ENCODE measurements around the gene PDCD2L. TPM values are rescaled to one million over a fixed set of nuclear protein-coding genes. Genes with fewer than 3 reads are reported as not detected.
A peak's percentile ranks its signal among the peaks of the same experiment; 100 is the strongest.

Gene PDCD2L
- total and polyA plus RNA-seq, 2 of the 8 experiments (the other 6 are each of a cell fraction or from before 2014, with no cell fraction given), result 51.5 to 78.1 TPM

DNA sequence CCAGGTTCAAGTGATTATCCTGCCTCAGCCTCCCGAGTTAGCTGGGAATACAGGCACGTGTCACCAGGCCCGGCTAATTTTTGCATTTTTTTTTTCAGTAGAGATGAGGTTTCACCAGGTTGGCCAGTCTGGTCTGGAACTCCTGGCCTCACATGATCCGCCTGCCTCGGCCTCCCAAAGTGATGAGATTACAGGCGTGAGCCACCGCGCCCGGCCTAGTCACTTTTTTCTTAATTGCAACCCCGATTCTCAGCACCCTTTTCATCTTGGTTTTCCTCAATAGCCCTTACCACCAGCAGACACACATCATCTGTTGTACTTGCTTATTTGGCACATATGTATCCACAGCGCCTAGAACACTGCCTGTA is 39.8 kb upstream of the PDCD2L start:
- H2BK12ac ChIP-seq (ENCODE audit: low read depth, low read length), result no peak overlapping the region
- peaks cover 9% of the 10 kb centered on the region; the same call in 1 of the 2 replicates for H3K23me2 ChIP-seq (ENCODE audit: low read depth, low read length)
- peak overlapping the region; percentile 64 to 85 for H3K4me2 ChIP-seq (ENCODE audit: insufficient read depth in 1 of 2, low read depth in 2 of 2, low read length in 2 of 2)
- no peak for FAIRE-seq
- no peak overlapping the region; the same call in 1 of the 2 replicates for H2BK5ac ChIP-seq (ENCODE audit: low read depth, low read length)
- peaks cover 3 to 15% (median 8%) of the 10 kb centered on the region in 4 experiments; a peak in 6 of 7 replicates for H3K4me1 ChIP-seq (replicated peaks in 1 of 4; ENCODE audit: control insufficient read depth in 3 of 4, insufficient read depth in 4 of 4, low read length in 3 of 4)
- POLR2A ChIA-PET (ENCODE audit: partially characterized antibody), result interaction anchor here (1.3 to 2.3 kb wide), 5 partner anchors 8 to 118 kb away, joined by 3 to 12 read pairs (median 4); partner anchors contain the start of gene WTIP
- no peak overlapping the region for H3K56ac ChIP-seq (replicated peaks; ENCODE audit: insufficient read length, low read depth, low read length)
- peaks cover 13 to 26% (median 18%) of the 10 kb centered on the region in 4 experiments for H3K36me3 ChIP-seq (ENCODE audit: control insufficient read depth in 2 of 4, insufficient read depth in 4 of 4, low read length in 3 of 4)
- H3K27ac ChIP-seq (ENCODE audit: low read depth, low read length), result no peak overlapping the region
- no peak overlapping the region for H4K91ac ChIP-seq (replicated peaks; ENCODE audit: insufficient read length, low read length)
- H3K14ac ChIP-seq (ENCODE audit: insufficient read length), result no peak overlapping the region
- peak overlapping the region; percentile 43 to 99 (median 62); a peak in 7 of 8 replicates for H3K4me3 ChIP-seq (ENCODE audit: extremely low read depth in 1 of 4, insufficient read depth in 2 of 4, low read depth in 3 of 4, low read length in 4 of 4)
- no peak overlapping the region for H2BK15ac ChIP-seq (ENCODE audit: low read length)
- no peak overlapping the region for H2BK20ac ChIP-seq (ENCODE audit: low read length)
- H2AK5ac ChIP-seq (ENCODE audit: low read depth, low read length), result no peak overlapping the region; the same call in 1 of the 2 replicates
- H3K27me3 ChIP-seq (replicated peaks in 1 of 4; ENCODE audit: control insufficient read depth in 3 of 4, extremely low read depth in 1 of 4, insufficient read depth in 3 of 4, low read length in 3 of 4), result no peaks in the 10 kb centered on the region
- no peak overlapping the region for H3K9ac ChIP-seq (replicated peaks in 1 of 4; ENCODE audit: extremely low read depth in 1 of 4, low read depth in 3 of 4, low read length in 3 of 4)
- no peak overlapping the region for H2BK120ac ChIP-seq (replicated peaks; ENCODE audit: low read depth, low read length)
- WGBS, 2 experiments (ENCODE audit: extremely low coverage in 1 of 2, insufficient coverage in 1 of 2, insufficient read length in 1 of 2, insufficient replicate concordance in 2 of 2, low coverage in 1 of 2, low lambda C conversion rate in 2 of 2, missing lambda C conversion rate in 1 of 2), result 83% methylated on average over 11 of the region's 11 CpGs; no CpG with 5 or more reads in 1 of the 2 experiments
- no peak overlapping the region for H3K4ac ChIP-seq (replicated peaks; ENCODE audit: insufficient read length, low read depth, low read length)
- no peak overlapping the region for H3K23ac ChIP-seq (ENCODE audit: insufficient read length)
- peaks cover 7 to 17% of the 10 kb centered on the region in 2 experiments for H4K20me1 ChIP-seq (replicated peaks in 1 of 2; ENCODE audit: control insufficient read depth in 1 of 2, insufficient read depth in 2 of 2, low read length in 2 of 2)
- peak overlapping the region; percentile 97 for H2AFZ ChIP-seq (ENCODE audit: low read length)
- DNase-seq (ENCODE audit: low read depth in 1 of 2, low spot score in 2 of 2), result no peak
- peak overlapping the region; percentile 72; the same call in 1 of the 2 replicates for H4K8ac ChIP-seq (ENCODE audit: extremely low read depth, insufficient read depth, low read length)
- peaks cover 19% of the 10 kb centered on the region for H3K79me1 ChIP-seq (ENCODE audit: low read depth, low read length)
- H3K79me2 ChIP-seq (ENCODE audit: control insufficient read depth in 1 of 2, insufficient read depth in 2 of 2, low read length in 2 of 2), result peaks cover 2 to 25% of the 10 kb centered on the region in 2 experiments; a peak in 3 of 4 replicates
- CTCF ChIA-PET (ENCODE audit: partially characterized antibody), result interaction anchor here (0.9 to 1.3 kb wide), 3 partner anchors 11 to 32 kb away, joined by 3 read pairs; no protein-coding TSS in a partner anchor
- H4K5ac ChIP-seq (ENCODE audit: insufficient read length, low read depth, low read length), result peak overlapping the region; percentile 11
- H3K9me3 ChIP-seq (ENCODE audit: insufficient read depth in 2 of 2, low read depth in 1 of 2, low read length in 1 of 2), result no peaks in the 10 kb centered on the region
- no peak overlapping the region for H3K18ac ChIP-seq (ENCODE audit: extremely low read depth, low read length)
- TF ChIP-seq BRCA1 (IDR thresholded peaks at IDR 0.05; ENCODE audit: low read depth, low read length), result no peak
- no peak for TF ChIP-seq TBP (IDR thresholded peaks at IDR 0.05; ENCODE audit: low read depth, low read length)
- no peak for TF ChIP-seq CTBP2 (IDR thresholded peaks at IDR 0.05; ENCODE audit: borderline replicate concordance, insufficient read depth, insufficient read length, low read length)
- no peak for TF ChIP-seq GABPA (IDR thresholded peaks at IDR 0.05; ENCODE audit: borderline replicate concordance, insufficient read depth, low read length)
- no peak for TF ChIP-seq POU5F1 (IDR thresholded peaks at IDR 0.05; ENCODE audit: low read depth, low read length)
- no peak for TF ChIP-seq GTF2F1 (IDR thresholded peaks at IDR 0.05; ENCODE audit: borderline replicate concordance, low read depth, low read length)
- no peak for TF ChIP-seq RBBP5 (IDR thresholded peaks at IDR 0.05; ENCODE audit: borderline replicate concordance, low read depth, low read length)
- no peak for TF ChIP-seq SUZ12 (IDR thresholded peaks at IDR 0.05; ENCODE audit: low read length)
- TF ChIP-seq, protein P1, sequence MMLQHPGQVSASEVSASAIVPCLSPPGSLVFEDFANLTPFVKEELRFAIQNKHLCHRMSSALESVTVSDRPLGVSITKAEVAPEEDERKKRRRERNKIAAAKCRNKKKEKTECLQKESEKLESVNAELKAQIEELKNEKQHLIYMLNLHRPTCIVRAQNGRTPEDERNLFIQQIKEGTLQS (IDR thresholded peaks at IDR 0.05; ENCODE audit: insufficient read depth, low read depth, low read length), result no peak
- no peak for TF ChIP-seq NRF1 (IDR thresholded peaks at IDR 0.05; ENCODE audit: low read depth, low read length)
- no peak for TF ChIP-seq EZH2 (IDR thresholded peaks at IDR 0.05; ENCODE audit: low read depth, low read length, severe bottlenecking)
- TF ChIP-seq YY1 (IDR thresholded peaks at IDR 0.05; ENCODE audit: low read depth, low read length), result no peak
- TF ChIP-seq SRF (IDR thresholded peaks at IDR 0.05; ENCODE audit: low read depth, low read length), result no peak
